C4-2B (cell line): ENCODE measurements around the gene KRTAP5-8.

Source experiments
- ZFX ChIP-seq: fragments of 450-650 bp; IDR thresholded peaks from 2 replicates; pipeline ENCODE4 v1.6.1; 2017
- TF ChIP-seq, protein P1 (sequence below): fragments of 450-650 bp; conservative IDR thresholded peaks from 2 replicates; pipeline ENCODE4 v1.5.1; 2017; ENCODE audit warnings: mild to moderate bottlenecking

DNA sequence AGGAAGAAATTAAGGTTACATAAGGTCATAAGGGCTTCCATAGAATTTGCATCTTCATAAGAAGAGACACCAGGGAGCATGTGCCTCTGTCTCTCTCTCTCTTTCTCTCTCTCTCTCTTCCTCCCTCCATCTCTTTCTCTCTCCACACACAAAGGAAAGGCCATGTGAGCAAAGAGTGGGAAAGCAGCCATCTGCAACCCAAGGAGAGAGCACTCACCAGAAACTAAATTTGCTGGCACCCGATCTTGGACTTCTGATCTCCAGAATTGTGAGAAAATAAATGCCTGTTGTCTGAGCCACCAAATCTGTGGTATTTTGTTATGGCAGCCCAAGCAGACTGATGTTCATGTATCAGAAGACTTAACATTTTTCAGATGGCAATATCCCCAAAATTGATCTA, 21.2 kb downstream of the KRTAP5-8 start:
- TF ChIP-seq, protein P1, sequence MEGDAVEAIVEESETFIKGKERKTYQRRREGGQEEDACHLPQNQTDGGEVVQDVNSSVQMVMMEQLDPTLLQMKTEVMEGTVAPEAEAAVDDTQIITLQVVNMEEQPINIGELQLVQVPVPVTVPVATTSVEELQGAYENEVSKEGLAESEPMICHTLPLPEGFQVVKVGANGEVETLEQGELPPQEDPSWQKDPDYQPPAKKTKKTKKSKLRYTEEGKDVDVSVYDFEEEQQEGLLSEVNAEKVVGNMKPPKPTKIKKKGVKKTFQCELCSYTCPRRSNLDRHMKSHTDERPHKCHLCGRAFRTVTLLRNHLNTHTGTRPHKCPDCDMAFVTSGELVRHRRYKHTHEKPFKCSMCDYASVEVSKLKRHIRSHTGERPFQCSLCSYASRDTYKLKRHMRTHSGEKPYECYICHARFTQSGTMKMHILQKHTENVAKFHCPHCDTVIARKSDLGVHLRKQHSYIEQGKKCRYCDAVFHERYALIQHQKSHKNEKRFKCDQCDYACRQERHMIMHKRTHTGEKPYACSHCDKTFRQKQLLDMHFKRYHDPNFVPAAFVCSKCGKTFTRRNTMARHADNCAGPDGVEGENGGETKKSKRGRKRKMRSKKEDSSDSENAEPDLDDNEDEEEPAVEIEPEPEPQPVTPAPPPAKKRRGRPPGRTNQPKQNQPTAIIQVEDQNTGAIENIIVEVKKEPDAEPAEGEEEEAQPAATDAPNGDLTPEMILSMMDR, result no peak
- no peak for TF ChIP-seq ZFX
